Right atrium auricular region (tissue), 2 donors: ENCODE data around the gene IL13RA2. TPM values are rescaled to one million over a fixed set of nuclear protein-coding genes. Genes with fewer than 3 reads are reported as not detected.

ENCODE experiments used
- DNase-seq: peaks from one replicate; pipeline ENCODE4 v3.0.0-alpha.2; 2019; ENCODE audit warnings: low spot score
- H3K27ac ChIP-seq, 2 donors: fragments of 200-600 bp; sonication (generic); 1 replicate in 1 of 2; 2 replicates in 1 of 2; pipeline ENCODE4 v1.5.1; 2016 to 2019
- H3K27me3 ChIP-seq, 2 donors: fragments of 200-600 bp; sonication (generic); one replicate each; pipeline versions ENCODE4 v1.5.1 to v1.6.0; 2017 to 2019
- H3K36me3 ChIP-seq: fragments of 200-600 bp; sonication (generic); one replicate; pipeline ENCODE4 v1.5.1; 2016
- H3K4me1 ChIP-seq, 2 donors: fragments of 200-600 bp; sonication (generic); one replicate each; pipeline versions ENCODE4 v1.5.1 to v1.6.0; 2017 to 2019
- H3K4me3 ChIP-seq, 2 donors: fragments of 200-600 bp; sonication (generic); 1 replicate in 1 of 2; 2 replicates in 1 of 2; pipeline ENCODE4 v1.5.1; 2017 to 2019; ENCODE audit warnings: mild to moderate bottlenecking in 1 of 2, moderate library complexity in 1 of 2
- H3K9me3 ChIP-seq, 2 donors: fragments of 200-600 bp; sonication (generic); one replicate each; pipeline ENCODE4 v1.5.1; 2019
- CTCF ChIP-seq, 2 donors: fragments of 200-600 bp; sonication (generic); IDR thresholded peaks; one replicate each; pipeline ENCODE4 v1.5.1; 2019; ENCODE audit warnings: antibody characterized with exemption in 2 of 2
- total RNA-seq, 2 donors: library from RNA; depleted of rRNA; stranded (reverse); fragments of >200 nt; gene quantifications; one replicate each; pipeline ENCODE4 v1.1.0, GENCODE V29; 2016

The IL13RA2 gene
- total RNA-seq, 2 donors from 2014 or later, result 0.44 to 0.47 TPM

- Histone ChIP-seq H3K36me3 (no peaks in the 10 kb centered on the region), H3K9me3 (no peaks in the 10 kb centered on the region), H3K4me3 (no peak overlapping the region), H3K27ac (no peak overlapping the region), H3K4me1 (no peaks in the 10 kb centered on the region), H3K27me3 (no peaks in the 10 kb centered on the region)
- no peak for TF ChIP-seq CTCF (IDR thresholded peaks at IDR 0.05)
- DNase-seq, result no peak
Observed at GRCh38 chrX:115021121-115021520, 3.7 kb upstream of the IL13RA2 start.

GRCh38 chrX:115018944-115019343, 1.5 kb upstream of the IL13RA2 start:
- Histone ChIP-seq H3K4me1 (no peaks in the 10 kb centered on the region), H3K27me3 (no peaks in the 10 kb centered on the region), H3K4me3 (no peak overlapping the region), H3K36me3 (no peaks in the 10 kb centered on the region), H3K9me3 (no peaks in the 10 kb centered on the region), H3K27ac (no peak overlapping the region)
- no peak for DNase-seq
- TF ChIP-seq CTCF (IDR thresholded peaks at IDR 0.05), result no peak

- Histone ChIP-seq H3K36me3 (no peaks in the 10 kb centered on the region), H3K9me3 (no peaks in the 10 kb centered on the region), H3K27ac (no peak overlapping the region), H3K27me3 (no peaks in the 10 kb centered on the region), H3K4me1 (no peaks in the 10 kb centered on the region), H3K4me3 (no peak overlapping the region)
- peak in 1 of 2 donors; percentile 52 for TF ChIP-seq CTCF (IDR thresholded peaks at IDR 0.05)
- DNase-seq, result no peak
Observed at GRCh38 chrX:115018040-115018647, 728 bp upstream of the IL13RA2 start.

- no peak for TF ChIP-seq CTCF (IDR thresholded peaks at IDR 0.05)
- no peak for DNase-seq
- no peak overlapping the region for H3K4me3 ChIP-seq
Observed at GRCh38 chrX:115013705-115014104, 3.7 kb downstream of the IL13RA2 start.

GRCh38 chrX:115011428-115011827, 6.0 kb downstream of the IL13RA2 start:
- Histone ChIP-seq H3K9me3 (no peaks in the 10 kb centered on the region), H3K27me3 (no peaks in the 10 kb centered on the region), H3K4me1 (no peaks in the 10 kb centered on the region), H3K4me3 (no peak overlapping the region), H3K36me3 (no peaks in the 10 kb centered on the region), H3K27ac (no peak overlapping the region)
- DNase-seq, result no peak
- TF ChIP-seq CTCF (IDR thresholded peaks at IDR 0.05), result no peak

More at GRCh38 chrX:115013705-115014104, 3.7 kb downstream of the IL13RA2 start:
- Histone ChIP-seq H3K4me1 (no peaks in the 10 kb centered on the region), H3K27me3 (no peaks in the 10 kb centered on the region), H3K27ac (no peak overlapping the region), H3K36me3 (no peaks in the 10 kb centered on the region), H3K9me3 (no peaks in the 10 kb centered on the region)

GRCh38 chrX:114999906-115000305, 17.5 kb downstream of the IL13RA2 start:
- Histone ChIP-seq H3K36me3 (no peaks in the 10 kb centered on the region), H3K4me3 (no peak overlapping the region), H3K9me3 (no peaks in the 10 kb centered on the region), H3K4me1 (no peaks in the 10 kb centered on the region), H3K27ac (no peak overlapping the region), H3K27me3 (no peaks in the 10 kb centered on the region)
- no peak for TF ChIP-seq CTCF (IDR thresholded peaks at IDR 0.05)
- no peak for DNase-seq
